Activated CD4-positive, alpha-beta T cell treated with anti-CD3 and anti-CD28 coated beads, Interleukin-2, amount 50 U/mL, for 16 hours (primary cell): ENCODE data around the gene CAMSAP2.
"Not testable (repeated sequence)": the region's sequence is repeated elsewhere in the genome, so short reads cannot be mapped to it uniquely, and the experiment has no call there.

Experiments
- DNase-seq: peaks from one replicate; pipeline ENCODE4 v3.0.0-alpha.2; 2020

Gene CAMSAP2

GRCh38 chr1:200739702-200740570, 1.2 kb downstream of the CAMSAP2 start:
- no peak for DNase-seq

- no peak for DNase-seq
Measured at GRCh38 chr1:200740571-200741208, 2.0 kb downstream of the CAMSAP2 start.

- DNase-seq = peak; percentile 35
Measured at GRCh38 chr1:200741551-200742207, 3.0 kb downstream of the CAMSAP2 start.

GRCh38 chr1:200744143-200744542, 5.5 kb downstream of the CAMSAP2 start:
- no peak for DNase-seq

GRCh38 chr1:200749090-200749489, 10.4 kb downstream of the CAMSAP2 start:
- no peak for DNase-seq

- DNase-seq = not testable (repeated sequence)
Measured at GRCh38 chr1:200750749-200751148, 12.1 kb downstream of the CAMSAP2 start.

GRCh38 chr1:200751717-200752116, 13.0 kb downstream of the CAMSAP2 start:
- peak; percentile 72 for DNase-seq

GRCh38 chr1:200753650-200754198, 15.0 kb downstream of the CAMSAP2 start:
- DNase-seq = no peak

- DNase-seq = no peak
Measured at GRCh38 chr1:200755456-200755855, 16.8 kb downstream of the CAMSAP2 start.

GRCh38 chr1:200762089-200762488, 23.4 kb downstream of the CAMSAP2 start:
- no peak for DNase-seq

- no peak for DNase-seq
Measured at GRCh38 chr1:200767321-200767720, 28.6 kb downstream of the CAMSAP2 start.

- DNase-seq = no peak
Measured at GRCh38 chr1:200771625-200772555, 33.2 kb downstream of the CAMSAP2 start.

- no peak for DNase-seq
Measured at GRCh38 chr1:200774311-200774710, 35.6 kb downstream of the CAMSAP2 start.

- peak; percentile 16 for DNase-seq
Measured at GRCh38 chr1:200774735-200775444, 36.2 kb downstream of the CAMSAP2 start.

- DNase-seq = no peak
Measured at GRCh38 chr1:200775850-200776249, 37.2 kb downstream of the CAMSAP2 start.

GRCh38 chr1:200776949-200777348, 38.3 kb downstream of the CAMSAP2 start:
- DNase-seq = no peak

GRCh38 chr1:200778766-200779165, 40.1 kb downstream of the CAMSAP2 start:
- no peak for DNase-seq

- DNase-seq = no peak
Measured at GRCh38 chr1:200779326-200779725, 40.6 kb downstream of the CAMSAP2 start.

- no peak for DNase-seq
Measured at GRCh38 chr1:200780545-200781369, 42.1 kb downstream of the CAMSAP2 start.

- no peak for DNase-seq
Measured at GRCh38 chr1:200783926-200784325, 45.2 kb downstream of the CAMSAP2 start.

- DNase-seq = no peak
Measured at GRCh38 chr1:200784576-200784975, 45.9 kb downstream of the CAMSAP2 start.
